ENCODE measurements around the gene CIPC. TPM values are rescaled to one million over a fixed set of nuclear protein-coding genes. Genes with fewer than 3 reads are reported as not detected.

The CIPC gene
- total RNA-seq, 1 donor from 2014 or later: 31.2 TPM

DNA sequence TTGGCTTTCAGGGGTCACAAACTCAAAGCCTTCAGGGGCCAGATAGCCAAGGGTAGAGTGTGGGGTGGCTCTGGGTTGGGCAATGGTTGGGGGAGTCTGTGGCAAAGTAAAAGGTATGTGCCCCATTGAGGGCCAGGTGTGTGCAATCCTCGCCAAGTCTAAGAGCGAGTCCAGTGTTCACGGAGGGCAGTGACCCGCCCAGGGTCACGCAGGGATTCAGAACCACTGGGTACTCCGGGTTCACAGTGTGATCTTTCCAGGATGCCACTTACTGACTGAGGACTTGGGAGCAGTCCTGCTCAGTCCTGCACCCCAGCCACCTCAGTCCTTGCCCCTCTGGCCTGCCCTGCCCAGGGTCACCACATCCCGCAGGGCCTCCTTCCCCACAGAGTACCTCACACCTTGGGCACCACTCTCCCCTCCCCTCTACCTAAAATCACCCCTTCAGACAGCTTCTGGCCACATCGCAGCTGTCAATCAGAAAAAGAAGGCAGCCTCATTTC is 27.8 kb downstream of the CIPC start:
- DNase-seq (ENCODE audit: low spot score): no peak

- no peak for DNase-seq (ENCODE audit: low spot score)
Measured at GRCh38 chr14:77126461-77126990, 28.5 kb downstream of the CIPC start.

GRCh38 chr14:77128414-77128891 is 30.4 kb downstream of the CIPC start:
- DNase-seq (ENCODE audit: low spot score): no peak

DNA sequence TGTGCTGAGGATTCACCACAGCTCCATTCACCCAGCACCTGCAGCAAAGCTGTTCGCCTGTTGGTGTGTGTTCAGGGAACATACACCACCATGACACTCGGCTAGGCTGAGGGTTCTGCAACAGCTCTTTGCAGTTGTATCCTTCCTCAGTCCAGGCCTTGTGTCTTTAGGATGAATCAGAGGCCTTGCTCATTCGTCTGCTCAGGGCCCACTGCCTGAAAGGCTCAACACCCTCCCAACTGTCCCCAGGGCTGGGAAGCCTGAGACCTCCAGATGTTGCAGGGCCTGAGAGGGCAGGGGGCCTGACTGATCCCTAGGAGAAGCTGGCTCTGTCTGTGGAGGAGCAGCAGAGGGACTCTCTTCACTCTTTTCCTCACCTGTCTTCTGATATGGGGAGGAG is 32.3 kb downstream of the CIPC start:
- no peak for DNase-seq (ENCODE audit: low spot score)

GRCh38 chr14:77131206-77131605 is 33.1 kb downstream of the CIPC start:
- no peak for DNase-seq (ENCODE audit: low spot score)

- no peak for DNase-seq (ENCODE audit: low spot score)
Measured at GRCh38 chr14:77131871-77132486, 33.9 kb downstream of the CIPC start.

- peak; percentile 75 for DNase-seq (ENCODE audit: low spot score)
Measured at GRCh38 chr14:77133720-77134338, 35.8 kb downstream of the CIPC start.

DNA sequence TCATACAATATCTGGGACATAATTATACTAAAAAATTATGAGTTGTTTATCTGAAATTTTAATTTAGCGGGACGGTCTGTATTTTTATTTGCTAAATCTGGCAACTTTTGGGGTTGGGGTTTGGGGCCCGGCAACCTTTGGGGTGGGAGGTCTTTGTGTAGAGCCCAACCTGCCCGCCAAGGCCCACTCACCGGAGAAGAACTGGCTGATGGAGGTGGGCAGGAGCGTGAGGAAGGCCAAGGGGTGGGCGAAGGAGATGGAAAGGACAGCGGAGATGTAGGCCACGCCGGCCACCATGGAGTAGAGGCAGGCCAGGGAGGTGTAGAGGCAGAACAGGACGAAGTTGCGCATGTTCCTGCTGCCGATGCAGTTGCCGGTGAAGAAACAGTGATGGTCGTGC is 41.0 kb downstream of the CIPC start:
- DNase-seq (ENCODE audit: low spot score): no peak

DNA sequence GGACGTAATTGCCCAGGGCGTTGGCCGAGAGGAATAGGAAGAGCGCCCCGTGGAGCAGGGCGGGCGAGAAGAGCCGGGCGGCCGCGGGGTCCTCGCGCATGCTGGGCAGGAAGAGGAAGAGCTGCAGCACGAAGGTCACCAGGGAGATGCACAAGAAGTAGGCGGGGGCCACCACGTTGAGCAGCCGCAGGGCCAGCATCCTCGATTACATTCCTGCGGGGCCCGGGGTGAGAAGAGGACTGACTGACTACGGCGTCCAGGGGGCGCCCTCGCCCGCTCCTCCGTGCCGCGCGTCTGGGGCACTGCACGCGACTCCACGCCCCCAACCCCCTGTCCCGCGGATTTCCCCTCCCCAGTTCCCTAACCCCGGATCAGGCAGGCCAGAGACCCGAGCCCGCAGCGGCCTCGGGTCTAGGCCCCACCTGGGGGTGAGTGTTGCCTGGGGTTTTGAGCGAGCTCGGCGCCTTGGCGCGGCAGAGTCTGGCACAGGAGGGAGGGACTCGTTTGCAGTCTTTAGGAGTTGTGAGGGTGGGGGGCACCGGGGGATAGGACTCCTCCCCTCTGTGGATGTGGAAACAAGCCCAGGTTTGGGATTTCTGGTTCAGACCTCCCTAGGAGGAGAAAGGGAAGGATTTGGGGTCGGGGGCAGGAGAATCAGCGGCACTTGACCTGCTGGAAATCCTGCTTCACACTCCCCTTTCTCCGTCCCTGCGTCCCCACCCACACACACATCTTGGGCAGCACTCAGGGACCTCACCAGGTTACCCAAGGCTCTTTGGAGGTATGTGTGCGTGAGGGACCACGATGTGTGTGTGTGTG is 41.7 kb downstream of the CIPC start:
- no peak for DNase-seq (ENCODE audit: low spot score)

GRCh38 chr14:77140359-77141213 is 42.5 kb downstream of the CIPC start:
- DNase-seq (ENCODE audit: low spot score): no peak

GRCh38 chr14:77141214-77142004 is 43.4 kb downstream of the CIPC start, which contains the start of gene ZDHHC22:
Gene ZDHHC22 (minus strand): TSS chr14:77141791. CDS start chr14:77139738, 2,053 bp downstream.
- DNase-seq (ENCODE audit: low spot score): no peak

GRCh38 chr14:77142005-77142800 is 44.1 kb downstream of the CIPC start:
- DNase-seq (ENCODE audit: low spot score): no peak

- DNase-seq (ENCODE audit: low spot score): no peak
Measured at GRCh38 chr14:77143071-77143470, 45.0 kb downstream of the CIPC start.

GRCh38 chr14:77144412-77145115 is 46.5 kb downstream of the CIPC start:
- no peak for DNase-seq (ENCODE audit: low spot score)

DNA sequence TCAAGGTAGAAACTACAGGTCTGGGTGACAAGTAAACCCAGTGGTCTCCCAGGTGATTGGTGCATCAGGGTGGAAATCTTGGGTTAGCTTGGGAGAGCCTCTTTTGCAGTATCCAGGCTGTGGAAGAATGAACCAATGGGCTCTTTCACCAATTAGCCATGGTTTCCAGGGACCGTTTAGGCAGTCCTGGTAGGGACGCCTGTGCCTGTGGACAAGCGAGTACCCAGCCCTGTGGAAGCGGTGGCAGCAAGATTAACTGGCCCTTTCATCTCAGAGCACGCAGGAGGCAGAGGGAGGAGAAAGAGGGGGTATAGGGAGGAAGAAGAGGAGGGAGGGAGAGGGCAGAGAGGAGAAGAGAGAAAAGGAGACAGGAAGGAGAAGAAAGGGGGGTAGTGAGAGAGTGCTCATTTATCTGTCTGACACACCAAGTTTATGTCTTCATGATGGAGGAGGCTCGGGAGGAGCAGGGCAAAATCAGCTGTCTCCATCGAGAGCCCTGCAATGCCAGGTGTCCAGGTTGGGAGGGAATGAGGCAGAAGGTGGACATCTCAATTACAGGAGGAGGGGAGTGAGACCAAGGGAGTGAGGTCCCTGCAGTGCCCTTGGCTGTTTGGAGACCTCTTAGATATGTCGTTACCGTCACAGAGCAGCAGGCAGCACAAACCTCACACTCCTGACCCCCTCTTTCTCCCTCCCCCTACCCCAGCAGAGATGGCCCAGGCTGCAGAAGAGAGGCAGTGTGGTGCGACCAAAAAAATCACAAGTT is 48.1 kb downstream of the CIPC start:
- DNase-seq (ENCODE audit: low spot score): no peak

DNA sequence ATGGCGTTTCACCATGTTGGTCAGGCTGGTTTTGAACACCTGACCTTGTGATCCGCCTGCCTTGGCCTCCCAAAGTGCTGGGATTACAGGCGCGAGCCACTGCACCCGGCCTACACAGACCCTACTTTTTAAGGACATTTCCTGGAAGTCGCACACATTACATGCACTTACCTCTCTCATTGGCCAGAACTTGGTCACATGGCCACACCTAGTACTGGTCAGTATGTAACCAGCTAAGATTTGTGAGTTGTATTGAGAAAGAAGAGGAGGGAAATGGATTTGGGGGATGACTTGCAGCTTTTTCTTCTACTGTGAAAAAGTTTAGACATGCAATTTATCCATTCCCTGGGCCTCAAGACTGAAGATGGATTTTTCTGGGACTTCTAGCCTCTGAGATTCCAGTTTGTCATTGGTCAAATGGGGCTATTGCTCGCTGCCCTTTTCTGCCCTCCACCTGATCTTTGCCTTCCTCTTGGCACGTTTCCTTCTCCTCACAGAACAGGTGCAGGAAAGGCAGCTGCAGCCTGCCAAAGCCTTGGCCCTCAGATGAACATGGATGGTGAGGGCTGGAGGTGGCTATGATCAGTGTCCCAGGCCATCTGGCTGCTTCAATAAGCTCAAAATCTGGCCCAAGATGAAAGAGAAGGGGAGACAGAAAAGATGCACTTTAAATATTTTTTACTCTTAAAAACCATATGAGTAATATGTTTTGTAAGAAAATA is 50.6 kb downstream of the CIPC start:
- no peak for DNase-seq (ENCODE audit: low spot score)

DNA sequence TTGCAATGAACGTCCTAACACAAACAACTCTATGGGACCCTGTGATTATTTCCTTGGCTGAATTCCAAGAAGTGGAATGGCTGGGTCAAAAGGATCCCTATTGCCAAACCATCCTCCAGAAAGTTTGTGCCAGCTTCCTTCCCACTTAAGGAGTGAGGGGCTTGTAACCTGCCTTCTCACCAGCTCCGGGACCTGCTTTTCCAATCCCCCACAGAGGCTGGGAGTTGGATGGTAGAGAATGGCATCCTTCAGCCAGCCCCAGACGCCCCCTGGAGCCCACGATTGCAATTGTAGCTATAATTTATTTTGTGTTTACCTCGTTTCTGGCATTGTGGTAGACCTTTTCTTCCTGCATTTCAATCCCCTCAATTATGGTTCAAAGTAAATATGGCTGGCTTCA is 53.2 kb downstream of the CIPC start:
- DNase-seq (ENCODE audit: low spot score): no peak

Data from mucosa of gallbladder (tissue), 1 donor.